Choroid plexus epithelial cell (primary cell): ENCODE measurements around the gene LRRC4C.

Source experiments
- DNase-seq: peaks from one replicate; pipeline ENCODE4 v3.0.0-alpha.2; 2010; ENCODE audit warnings: low read depth
- H3K4me3 ChIP-seq: 2 replicates; pipeline ENCODE4 v1.5.1; 2011; ENCODE audit warnings: low read depth, mild to moderate bottlenecking, control low read depth, low read length, moderate library complexity
- CTCF ChIP-seq: conservative IDR thresholded peaks from 2 replicates; pipeline ENCODE4 v1.5.1; 2011; ENCODE audit warnings: low read depth, mild to moderate bottlenecking, control low read depth, inconsistent platforms, low read length, moderate library complexity

LRRC4C gene

GRCh38 chr11:40149721-40150120 is 1309.7 kb downstream of the LRRC4C start:
- no peak overlapping the region for H3K4me3 ChIP-seq
- no peak for DNase-seq
- TF ChIP-seq CTCF, result no peak

GRCh38 chr11:40140560-40140959 is 1318.9 kb downstream of the LRRC4C start:
- DNase-seq, result no peak
- no peak for TF ChIP-seq CTCF
- no peak overlapping the region for H3K4me3 ChIP-seq

GRCh38 chr11:40139536-40139935 is 1319.9 kb downstream of the LRRC4C start:
- no peak for DNase-seq
- no peak overlapping the region for H3K4me3 ChIP-seq
- no peak for TF ChIP-seq CTCF

DNA sequence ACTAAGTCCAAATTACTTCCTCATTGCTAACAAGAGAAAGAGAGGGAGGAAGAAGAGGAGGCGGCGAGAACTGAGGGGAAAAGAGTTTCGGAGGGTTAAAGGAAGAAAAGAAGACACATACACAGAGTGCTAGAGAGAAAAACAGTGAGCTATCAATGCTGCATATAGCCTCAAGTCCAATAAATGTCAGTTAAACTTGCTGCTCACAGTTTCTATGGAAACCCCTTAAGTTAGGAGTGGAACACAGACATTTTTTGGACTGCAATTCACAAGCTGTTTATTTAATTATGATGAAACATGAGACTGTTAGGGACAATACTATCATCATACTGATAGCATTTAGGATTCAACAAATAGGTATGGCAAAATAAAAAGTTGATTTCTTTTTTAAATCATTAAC is 1320.4 kb downstream of the LRRC4C start:
- no peak for DNase-seq
- no peak for TF ChIP-seq CTCF
- H3K4me3 ChIP-seq, result no peak overlapping the region

GRCh38 chr11:40134820-40135570 is 1324.5 kb downstream of the LRRC4C start:
- no peak for TF ChIP-seq CTCF
- DNase-seq, result no peak
- H3K4me3 ChIP-seq, result no peak overlapping the region

- TF ChIP-seq CTCF, result no peak
- no peak overlapping the region for H3K4me3 ChIP-seq
- no peak for DNase-seq
These were observed 1326.0 kb downstream of the LRRC4C start for GRCh38 chr11:40133498-40133897.

DNA sequence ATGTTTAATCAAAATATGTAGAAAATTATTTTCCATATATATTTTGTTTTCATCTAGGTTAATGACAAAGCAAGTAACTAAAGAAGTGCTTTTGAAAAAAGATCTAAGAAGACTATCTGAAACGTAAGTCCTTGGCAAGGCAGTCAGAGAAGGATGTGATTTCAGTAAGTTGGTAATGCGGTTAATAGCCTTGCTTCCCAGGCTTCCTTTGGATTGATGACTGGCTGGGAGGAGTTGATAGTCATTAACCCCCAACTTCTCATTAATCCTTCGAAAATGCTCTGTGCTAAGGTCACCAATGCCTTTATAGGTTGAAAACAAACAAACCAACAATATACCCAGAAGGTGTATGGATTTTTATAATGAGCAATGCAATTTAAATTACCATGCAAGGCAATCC is 1326.5 kb downstream of the LRRC4C start:
- no peak overlapping the region for H3K4me3 ChIP-seq
- no peak for DNase-seq
- TF ChIP-seq CTCF, result no peak
